Measurements from ENCODE around the gene TRIM56. TPM values are rescaled to one million over a fixed set of nuclear protein-coding genes. Genes with fewer than 3 reads are reported as not detected.
"Not testable (repeated sequence)": the region's sequence is repeated elsewhere in the genome, so short reads cannot be mapped to it uniquely, and the experiment has no call there.

The TRIM56 gene
- total RNA-seq, 2 experiments from 2014 or later: 35.1 to 35.3 TPM

DNA sequence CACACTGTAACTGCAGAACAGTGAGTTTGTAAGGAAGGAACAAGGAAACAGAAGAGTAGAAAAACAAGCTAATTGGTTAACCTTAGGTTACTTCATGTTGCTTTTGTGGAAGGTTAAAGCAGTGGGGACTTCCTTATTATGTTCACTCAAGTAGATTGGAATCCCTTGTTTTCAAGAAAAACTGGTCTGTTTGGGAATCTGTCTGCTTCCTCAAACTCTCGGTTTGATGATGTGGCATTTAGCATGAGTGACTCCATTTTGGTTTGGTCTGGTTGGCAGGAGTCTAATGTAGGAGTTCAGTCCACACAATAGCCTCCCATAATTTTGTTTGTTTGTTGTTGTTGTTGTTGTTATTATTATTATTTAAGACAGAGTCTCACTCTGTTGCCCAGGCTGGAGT lies 3.8 kb upstream of the TRIM56 start:
- peaks cover 5% of the 10 kb centered on the region for H3K36me3 Mint-ChIP-seq
- no peak for DNase-seq
- no peak overlapping the region for H3K4me3 Mint-ChIP-seq
- H3K4me1 Mint-ChIP-seq: peaks cover 12% of the 10 kb centered on the region
- no peaks in the 10 kb centered on the region for H3K27me3 Mint-ChIP-seq
- no peaks in the 10 kb centered on the region for H3K9me3 Mint-ChIP-seq
- H3K27ac Mint-ChIP-seq: no peak overlapping the region

DNA sequence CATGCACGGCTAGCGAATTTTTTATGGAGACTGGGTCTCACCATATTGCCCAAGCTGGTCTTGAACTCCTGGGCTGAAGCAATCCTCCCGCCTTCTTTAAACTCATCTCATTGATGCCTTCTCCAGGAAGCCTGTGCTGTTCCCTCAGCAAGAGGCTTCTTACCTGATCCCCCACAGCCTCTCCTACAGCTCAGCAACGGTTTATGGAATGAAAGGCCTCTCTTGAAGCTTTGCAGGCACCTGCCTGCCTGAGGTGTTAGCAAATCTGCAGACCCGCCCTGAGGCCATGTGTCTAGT lies 468 bp upstream of the TRIM56 start:
- DNase-seq: no peak
- Mint-ChIP-seq H3K4me1 (peaks cover 17% of the 10 kb centered on the region), H3K27me3 (no peaks in the 10 kb centered on the region), H3K36me3 (peaks cover 20% of the 10 kb centered on the region), H3K9me3 (no peaks in the 10 kb centered on the region), H3K4me3 (peak overlapping the region; percentile 99), H3K27ac (peak overlapping the region; percentile 100)

DNA sequence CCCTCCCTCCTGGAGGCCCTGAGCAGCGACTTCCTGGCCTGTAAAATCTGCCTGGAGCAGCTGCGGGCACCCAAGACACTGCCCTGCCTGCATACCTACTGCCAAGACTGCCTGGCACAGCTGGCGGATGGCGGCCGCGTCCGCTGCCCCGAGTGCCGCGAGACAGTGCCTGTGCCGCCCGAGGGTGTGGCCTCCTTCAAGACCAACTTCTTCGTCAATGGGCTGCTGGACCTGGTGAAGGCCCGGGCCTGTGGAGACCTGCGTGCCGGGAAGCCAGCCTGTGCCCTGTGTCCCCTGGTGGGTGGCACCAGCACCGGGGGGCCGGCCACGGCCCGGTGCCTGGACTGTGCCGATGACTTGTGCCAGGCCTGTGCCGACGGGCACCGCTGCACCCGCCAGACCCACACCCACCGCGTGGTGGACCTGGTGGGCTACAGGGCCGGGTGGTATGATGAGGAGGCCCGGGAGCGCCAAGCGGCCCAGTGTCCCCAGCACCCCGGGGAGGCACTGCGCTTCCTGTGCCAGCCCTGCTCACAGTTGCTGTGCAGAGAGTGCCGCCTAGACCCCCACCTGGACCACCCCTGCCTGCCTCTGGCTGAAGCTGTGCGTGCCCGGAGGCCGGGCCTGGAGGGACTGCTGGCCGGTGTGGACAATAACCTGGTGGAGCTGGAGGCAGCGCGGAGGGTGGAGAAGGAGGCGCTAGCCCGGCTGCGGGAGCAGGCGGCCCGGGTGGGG lies 2.2 kb downstream of the TRIM56 start:
- Mint-ChIP-seq H3K27ac (no peak overlapping the region), H3K4me1 (peaks cover 25% of the 10 kb centered on the region)

GRCh38 chr7:101088069-101088425 lies 2.8 kb downstream of the TRIM56 start:
- Mint-ChIP-seq H3K36me3 (peaks cover 34% of the 10 kb centered on the region), H3K9me3 (no peaks in the 10 kb centered on the region), H3K4me3 (no peak overlapping the region), H3K4me1 (peaks cover 25% of the 10 kb centered on the region), H3K27me3 (no peaks in the 10 kb centered on the region), H3K27ac (no peak overlapping the region)
- no peak for DNase-seq

More for the DNA sequence above, 2.2 kb downstream of the TRIM56 start:
- H3K9me3 Mint-ChIP-seq: no peaks in the 10 kb centered on the region
- H3K27me3 Mint-ChIP-seq: no peaks in the 10 kb centered on the region
- H3K36me3 Mint-ChIP-seq: peaks cover 34% of the 10 kb centered on the region
- no peak for DNase-seq
- peak overlapping the region; percentile 99 for H3K4me3 Mint-ChIP-seq

DNA sequence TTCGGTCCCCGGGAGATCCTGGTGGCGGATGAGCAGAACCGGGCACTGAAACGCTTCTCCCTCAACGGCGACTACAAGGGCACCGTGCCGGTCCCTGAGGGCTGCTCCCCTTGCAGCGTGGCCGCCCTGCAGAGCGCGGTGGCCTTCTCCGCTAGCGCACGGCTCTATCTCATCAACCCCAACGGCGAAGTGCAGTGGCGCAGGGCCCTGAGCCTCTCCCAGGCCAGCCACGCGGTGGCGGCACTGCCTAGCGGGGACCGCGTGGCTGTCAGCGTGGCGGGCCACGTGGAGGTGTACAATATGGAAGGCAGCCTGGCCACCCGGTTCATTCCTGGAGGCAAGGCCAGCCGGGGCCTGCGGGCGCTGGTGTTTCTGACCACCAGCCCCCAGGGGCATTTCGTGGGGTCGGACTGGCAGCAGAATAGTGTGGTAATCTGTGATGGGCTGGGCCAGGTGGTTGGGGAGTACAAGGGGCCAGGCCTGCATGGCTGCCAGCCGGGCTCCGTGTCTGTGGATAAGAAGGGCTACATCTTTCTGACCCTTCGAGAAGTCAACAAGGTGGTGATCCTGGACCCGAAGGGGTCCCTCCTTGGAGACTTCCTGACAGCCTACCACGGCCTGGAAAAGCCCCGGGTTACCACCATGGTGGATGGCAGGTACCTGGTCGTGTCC lies 3.7 kb downstream of the TRIM56 start:
- H3K27me3 Mint-ChIP-seq: no peaks in the 10 kb centered on the region
- peaks cover 25% of the 10 kb centered on the region for H3K4me1 Mint-ChIP-seq
- H3K4me3 Mint-ChIP-seq: no peak overlapping the region

DNA sequence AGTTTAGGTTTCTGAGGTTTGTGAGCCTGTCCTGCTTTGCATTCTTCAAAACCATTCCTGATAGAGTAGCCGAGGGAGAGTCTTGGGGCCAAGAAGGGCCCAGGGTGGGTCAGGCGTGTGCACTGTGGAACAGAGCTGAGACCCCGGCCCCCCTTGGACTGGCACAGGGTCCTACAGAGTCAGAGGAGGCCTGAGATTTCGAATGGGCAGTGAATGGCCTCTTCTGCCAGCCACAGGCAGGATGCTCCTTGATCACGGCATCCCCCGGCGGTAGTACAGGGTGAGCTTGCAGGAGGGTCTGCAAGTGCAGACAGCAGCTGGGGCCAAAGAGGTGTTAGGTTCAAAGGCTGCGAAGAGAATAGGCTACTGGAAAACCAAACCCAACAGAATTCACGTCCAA lies 4.6 kb downstream of the TRIM56 start:
- H3K27me3 Mint-ChIP-seq: no peaks in the 10 kb centered on the region
- H3K9me3 Mint-ChIP-seq: no peaks in the 10 kb centered on the region
- no peak overlapping the region for H3K27ac Mint-ChIP-seq
- no peak for DNase-seq
- H3K36me3 Mint-ChIP-seq: peaks cover 34% of the 10 kb centered on the region
- peaks cover 25% of the 10 kb centered on the region for H3K4me1 Mint-ChIP-seq
- H3K4me3 Mint-ChIP-seq: no peak overlapping the region

More for the DNA sequence above, 3.7 kb downstream of the TRIM56 start:
- Mint-ChIP-seq H3K36me3 (peaks cover 34% of the 10 kb centered on the region), H3K9me3 (no peaks in the 10 kb centered on the region), H3K27ac (peak overlapping the region; percentile 46)
- DNase-seq: no peak

DNA sequence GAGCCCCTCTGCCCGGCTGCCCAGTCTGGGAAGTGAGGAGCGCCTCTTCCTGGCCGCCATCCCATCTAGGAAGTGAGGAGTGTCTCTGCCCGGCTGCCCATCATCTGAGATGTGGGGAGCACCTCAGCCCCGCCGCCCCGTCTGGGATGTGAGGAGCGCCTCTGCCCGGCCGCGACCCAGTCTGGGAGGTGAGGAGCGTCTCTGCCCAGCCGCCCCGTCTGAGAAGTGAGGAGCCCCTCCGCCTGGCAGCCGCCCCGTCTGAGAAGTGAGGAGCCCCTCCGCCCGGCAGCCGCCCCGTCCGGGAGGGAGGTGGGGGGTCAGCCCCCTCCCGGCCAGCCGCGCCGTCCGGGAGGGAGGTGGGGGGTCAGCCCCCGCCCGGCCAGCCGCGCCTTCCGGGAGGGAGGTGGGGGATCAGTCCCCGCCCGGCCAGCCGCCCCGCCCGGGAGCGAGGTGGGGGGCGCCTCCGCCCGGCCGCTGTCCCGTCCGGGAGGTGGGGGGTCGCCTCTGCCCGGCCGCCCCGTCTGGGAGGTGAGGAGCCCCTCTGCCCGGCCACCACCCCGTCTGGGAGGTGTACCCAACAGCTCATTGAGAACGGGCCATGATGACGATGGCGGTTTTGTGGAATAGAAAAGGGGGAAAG lies 7.1 kb downstream of the TRIM56 start:
- Mint-ChIP-seq H3K36me3 (peaks cover 25% of the 10 kb centered on the region), H3K4me1 (peaks cover 22% of the 10 kb centered on the region)
- H3K27me3 Mint-ChIP-seq, DNase-seq, H3K27ac Mint-ChIP-seq, H3K9me3 Mint-ChIP-seq, H3K4me3 Mint-ChIP-seq: not testable (repeated sequence)

DNA sequence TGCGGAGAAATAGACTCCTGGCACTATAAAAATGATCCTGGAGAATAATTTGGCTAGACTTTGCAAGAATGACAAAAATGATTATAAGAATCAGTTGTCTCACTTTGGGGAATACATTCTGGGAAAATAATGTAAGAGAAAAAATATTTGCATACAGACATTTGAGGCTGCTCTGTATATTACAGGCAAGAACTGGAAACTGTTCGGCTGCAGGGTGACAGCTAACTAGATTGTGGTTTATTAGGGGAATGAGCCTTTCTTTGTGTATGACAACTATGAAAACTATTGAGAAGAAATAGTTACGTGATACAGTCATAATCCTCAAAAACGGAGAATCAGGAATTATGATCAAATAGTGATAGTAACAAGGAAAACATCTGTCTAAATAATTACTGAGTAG lies 8.6 kb downstream of the TRIM56 start:
- Mint-ChIP-seq H3K27ac (no peak overlapping the region), H3K4me1 (peaks cover 21% of the 10 kb centered on the region), H3K4me3 (no peak overlapping the region), H3K27me3 (no peaks in the 10 kb centered on the region), H3K9me3 (no peaks in the 10 kb centered on the region), H3K36me3 (peaks cover 23% of the 10 kb centered on the region)
- no peak for DNase-seq

DNA sequence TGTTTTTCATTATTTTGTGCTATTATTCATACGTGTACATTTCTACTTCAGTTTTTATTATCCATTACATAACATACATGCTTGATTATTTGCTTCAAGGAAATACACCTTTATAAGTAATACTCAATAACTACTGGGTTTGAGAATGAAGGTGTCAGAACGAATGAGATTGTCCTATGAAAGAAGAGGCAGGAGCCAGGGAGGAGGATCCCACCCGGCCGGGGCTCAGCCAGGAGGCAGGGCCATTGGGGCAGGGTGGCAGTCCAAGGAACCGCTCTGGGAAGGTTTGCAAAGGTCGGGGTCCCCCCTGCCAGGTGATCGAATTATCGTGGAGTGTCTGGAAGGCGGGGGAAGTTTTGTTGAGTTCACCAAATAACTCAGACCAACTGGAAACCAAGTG lies 9.1 kb downstream of the TRIM56 start:
- no peak overlapping the region for H3K27ac Mint-ChIP-seq
- DNase-seq: no peak
- H3K36me3 Mint-ChIP-seq: peaks cover 19% of the 10 kb centered on the region
- H3K27me3 Mint-ChIP-seq: no peaks in the 10 kb centered on the region
- no peaks in the 10 kb centered on the region for H3K9me3 Mint-ChIP-seq
- H3K4me1 Mint-ChIP-seq: peaks cover 19% of the 10 kb centered on the region
- H3K4me3 Mint-ChIP-seq: no peak overlapping the region

DNA sequence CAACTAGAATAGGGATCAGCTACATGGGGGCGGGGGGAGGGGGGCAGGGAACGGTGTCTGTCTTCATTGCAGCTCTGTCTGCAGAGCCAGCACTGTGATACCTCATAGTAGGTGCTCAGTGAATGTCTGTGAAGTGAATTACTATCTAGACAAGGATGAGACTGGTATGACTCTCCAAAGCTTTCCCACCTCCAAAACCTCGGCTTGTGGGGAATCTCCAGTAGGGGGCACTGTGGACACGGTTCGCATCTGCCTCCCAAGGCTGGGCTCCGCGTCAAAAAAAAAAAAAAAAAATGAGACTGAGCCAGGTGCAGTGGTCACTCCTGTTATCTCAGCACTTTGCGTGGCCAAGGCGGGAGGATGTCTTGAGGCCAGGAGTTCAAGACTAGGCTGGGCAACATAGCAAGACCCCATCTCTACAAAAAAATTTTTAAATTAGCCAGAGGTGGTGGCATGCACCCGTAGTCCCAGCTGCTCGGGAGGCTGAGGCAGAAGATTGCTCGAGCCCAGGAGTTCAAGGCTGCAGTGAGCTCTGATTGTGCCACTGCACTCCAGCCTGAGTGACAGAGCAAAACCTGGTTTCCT lies 9.6 kb downstream of the TRIM56 start:
- H3K27me3 Mint-ChIP-seq: peaks cover 3% of the 10 kb centered on the region
- H3K9me3 Mint-ChIP-seq: no peaks in the 10 kb centered on the region
- DNase-seq: peak; percentile 12
- no peak overlapping the region for H3K4me3 Mint-ChIP-seq
- no peak overlapping the region for H3K27ac Mint-ChIP-seq
- H3K4me1 Mint-ChIP-seq: peaks cover 14% of the 10 kb centered on the region
- peaks cover 14% of the 10 kb centered on the region for H3K36me3 Mint-ChIP-seq

DNA sequence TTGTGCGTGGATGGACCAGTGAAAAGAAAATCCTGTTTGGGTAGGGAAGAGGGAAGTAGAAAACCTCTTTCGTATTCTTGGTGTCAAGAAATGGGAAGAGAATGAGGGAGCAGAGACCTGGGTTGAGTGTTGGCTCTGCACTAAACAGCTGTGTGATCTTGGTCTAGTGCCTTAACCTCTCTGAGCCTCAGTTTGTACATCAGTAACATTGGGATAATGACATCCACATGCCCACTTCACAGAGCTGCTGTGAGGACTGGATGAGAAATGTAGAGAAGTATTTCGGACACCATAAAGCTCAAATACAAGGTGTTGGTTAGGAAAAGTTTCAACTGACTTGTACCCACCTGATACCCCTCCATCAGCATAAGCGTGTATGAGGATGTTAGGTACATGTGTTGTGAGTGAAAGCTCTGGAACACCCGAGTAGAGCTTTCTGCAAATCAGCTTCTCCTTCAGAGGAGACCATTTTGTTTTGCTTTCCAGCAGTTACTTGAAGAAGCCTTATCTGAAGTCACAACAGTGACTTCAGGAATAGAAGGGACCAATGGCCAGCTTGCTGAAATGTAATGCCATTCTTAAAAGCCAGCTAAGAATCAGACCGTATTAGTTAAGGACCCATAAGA lies 11.2 kb downstream of the TRIM56 start:
- H3K4me1 Mint-ChIP-seq: peaks cover 10% of the 10 kb centered on the region
- no peak overlapping the region for H3K4me3 Mint-ChIP-seq
- peaks cover 19% of the 10 kb centered on the region for H3K27me3 Mint-ChIP-seq
- no peak overlapping the region for H3K27ac Mint-ChIP-seq
- peaks cover 4% of the 10 kb centered on the region for H3K36me3 Mint-ChIP-seq
- H3K9me3 Mint-ChIP-seq: no peaks in the 10 kb centered on the region
- DNase-seq: no peak

GRCh38 chr7:101096957-101097347 lies 11.7 kb downstream of the TRIM56 start:
- Mint-ChIP-seq H3K4me1 (peaks cover 10% of the 10 kb centered on the region), H3K27ac (no peak overlapping the region), H3K36me3 (peaks cover 1% of the 10 kb centered on the region)

GRCh38 chr7:101097561-101097960 lies 12.3 kb downstream of the TRIM56 start:
- no peak overlapping the region for H3K4me3 Mint-ChIP-seq
- H3K4me1 Mint-ChIP-seq: peaks cover 10% of the 10 kb centered on the region
- H3K9me3 Mint-ChIP-seq: no peaks in the 10 kb centered on the region
- H3K27ac Mint-ChIP-seq: no peak overlapping the region
- H3K27me3 Mint-ChIP-seq: peaks cover 25% of the 10 kb centered on the region
- H3K36me3 Mint-ChIP-seq: peaks cover 1% of the 10 kb centered on the region
- no peak for DNase-seq

More at GRCh38 chr7:101096957-101097347, 11.7 kb downstream of the TRIM56 start:
- Mint-ChIP-seq H3K27me3 (peaks cover 24% of the 10 kb centered on the region), H3K9me3 (no peaks in the 10 kb centered on the region), H3K4me3 (no peak overlapping the region)
- no peak for DNase-seq

DNA sequence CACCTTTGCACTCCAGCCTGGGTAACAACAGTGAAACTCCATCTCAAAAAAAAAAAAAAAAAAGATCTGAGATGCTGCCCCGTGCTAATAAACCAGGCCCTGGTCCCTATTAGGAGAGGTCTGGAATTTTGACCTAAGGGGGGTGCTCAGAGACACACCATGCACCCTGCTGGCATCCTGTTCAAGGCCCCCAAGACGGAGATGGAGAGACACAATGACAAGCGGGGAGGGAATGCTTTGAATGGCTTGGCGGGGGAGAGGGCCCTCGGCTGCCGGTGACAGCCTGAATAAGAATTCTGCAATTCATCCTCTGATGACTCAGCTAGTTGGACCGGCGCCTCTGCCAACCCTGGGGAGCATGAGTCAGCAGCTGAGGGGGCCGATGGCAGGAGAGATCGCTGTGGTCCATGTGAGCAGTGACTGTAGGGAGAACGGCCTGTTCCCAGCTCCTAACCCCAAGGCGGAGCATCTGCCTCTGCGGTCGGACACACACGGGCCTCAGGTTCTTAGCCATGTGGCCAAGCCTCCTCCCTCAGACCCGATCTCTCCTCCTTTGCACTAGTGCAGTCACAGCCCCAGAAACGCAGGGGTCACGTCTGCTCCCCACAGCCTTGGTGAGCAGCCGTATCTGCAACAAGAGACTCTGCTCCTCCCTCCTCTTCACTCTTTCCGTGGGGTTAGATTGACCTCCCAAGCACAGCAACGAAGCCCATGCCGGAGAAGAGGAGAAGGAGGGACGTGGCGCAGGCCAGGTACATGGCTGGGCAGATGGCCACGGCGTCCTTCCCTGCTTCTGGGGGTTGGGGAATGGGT lies 14.9 kb downstream of the TRIM56 start:
- Mint-ChIP-seq H3K9me3 (no peaks in the 10 kb centered on the region), H3K36me3 (peaks cover 1% of the 10 kb centered on the region)

More for the DNA sequence above, 14.9 kb downstream of the TRIM56 start:
- Mint-ChIP-seq H3K27me3 (peaks cover 51% of the 10 kb centered on the region), H3K4me1 (peaks cover 5% of the 10 kb centered on the region), H3K4me3 (no peak overlapping the region), H3K27ac (no peak overlapping the region)
- peak; percentile 63 for DNase-seq
